GM18508 (cell line): ENCODE data around the gene STX19.
A peak's percentile ranks its signal among the peaks of the same experiment; 100 is the strongest.

ENCODE experiments used
- ATAC-seq: cut with Tn5 transposase; IDR thresholded peaks from one replicate; pipeline ENCODE4 v1.9.1; 2021; ENCODE audit warnings: moderate number of reproducible peaks; ENCODE audit not compliant: insufficient read depth, unreplicated experiment

STX19 gene

GRCh38 chr3:94043285-94043684, 14.9 kb upstream of the STX19 start:
- ATAC-seq = no peak

DNA sequence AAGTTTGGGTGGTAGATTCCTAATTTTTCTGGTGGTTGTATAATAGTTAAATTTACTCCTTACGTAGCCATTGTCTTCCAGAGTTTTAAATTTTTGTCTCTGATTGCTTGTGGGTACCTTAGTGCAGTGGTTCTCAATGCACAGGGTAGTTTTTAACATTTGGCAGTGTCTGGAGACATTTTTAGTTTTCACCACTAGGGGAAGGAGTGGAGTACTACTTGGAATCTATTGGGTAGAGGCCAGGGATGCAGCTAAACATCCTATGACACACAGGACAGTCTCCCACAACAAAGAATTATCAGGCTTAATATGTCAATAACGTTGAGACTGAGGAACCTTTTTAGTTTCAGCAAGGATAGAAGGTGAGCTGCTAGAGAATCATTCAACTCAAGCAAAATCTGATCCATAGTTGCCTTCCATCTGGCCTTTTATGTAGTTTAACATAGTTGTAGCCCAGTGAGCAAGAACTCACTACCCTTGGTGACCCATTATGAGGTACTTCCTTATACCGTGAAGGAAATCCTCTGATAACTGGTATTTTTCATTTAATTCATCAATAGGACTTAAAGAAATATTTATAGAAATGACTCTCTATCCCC, 8.6 kb upstream of the STX19 start:
- ATAC-seq = no peak

GRCh38 chr3:94026623-94027022, 1.8 kb downstream of the STX19 start:
- ATAC-seq = no peak

GRCh38 chr3:94024385-94024784, 4.0 kb downstream of the STX19 start:
- ATAC-seq = no peak

GRCh38 chr3:94020293-94020692, 8.1 kb downstream of the STX19 start:
- ATAC-seq = no peak

DNA sequence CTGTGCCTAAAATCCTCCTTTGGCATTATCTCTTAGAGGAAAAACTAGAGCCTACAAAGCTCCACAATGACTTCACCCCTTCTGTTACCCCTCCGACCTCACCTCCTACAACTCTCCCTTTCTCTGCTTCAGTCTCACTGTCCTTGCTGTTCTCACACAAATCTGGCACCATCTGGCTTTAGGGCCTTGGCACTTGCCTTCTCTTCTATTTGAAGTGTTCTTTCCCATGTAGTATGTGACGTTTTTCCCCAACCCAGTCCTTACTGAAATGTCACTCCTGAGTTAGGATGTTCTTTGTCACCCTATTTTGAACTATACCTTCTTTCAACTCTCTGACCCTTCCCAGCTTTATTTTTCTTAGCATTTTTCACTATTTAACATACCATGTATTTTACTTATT, 8.7 kb downstream of the STX19 start:
- no peak for ATAC-seq

DNA sequence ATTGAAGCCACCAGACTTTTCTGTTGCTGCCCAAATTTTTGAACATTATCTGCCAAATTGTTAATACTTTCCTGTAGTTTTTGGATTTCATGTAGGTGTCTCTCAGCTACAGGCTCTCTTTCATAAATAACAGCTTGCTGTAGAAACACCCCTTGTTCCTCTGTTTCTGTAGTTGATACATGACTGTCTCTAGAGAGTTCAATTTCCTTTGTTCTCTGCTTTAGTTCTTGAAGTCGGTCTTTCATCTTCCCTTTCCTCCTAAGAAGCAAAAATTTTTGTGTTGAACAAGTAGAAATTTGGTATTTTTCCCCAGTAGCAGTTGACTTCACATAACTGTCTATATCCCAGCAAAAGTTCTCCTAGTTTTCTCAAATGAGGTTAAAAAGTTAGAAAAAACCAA, 13.4 kb downstream of the STX19 start:
- no peak for ATAC-seq

DNA sequence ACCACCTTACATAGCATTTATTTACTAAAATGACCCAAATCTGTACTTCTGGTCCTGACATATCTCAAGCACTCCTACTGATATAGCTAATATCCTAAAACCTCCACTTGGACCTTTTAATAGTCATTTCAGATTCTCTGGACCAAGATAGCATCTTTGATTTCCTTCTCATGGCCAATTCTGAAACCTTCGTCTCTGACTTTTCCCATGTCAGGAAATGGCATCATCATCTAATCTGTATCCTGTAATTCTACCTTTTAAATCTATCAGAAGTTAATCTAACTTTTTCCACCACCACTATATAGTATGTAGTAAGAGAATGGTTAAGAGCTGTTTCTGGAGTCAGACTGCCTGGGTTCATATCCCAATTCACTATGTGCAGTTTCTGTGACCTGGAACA, 16.2 kb downstream of the STX19 start:
- ATAC-seq = no peak

DNA sequence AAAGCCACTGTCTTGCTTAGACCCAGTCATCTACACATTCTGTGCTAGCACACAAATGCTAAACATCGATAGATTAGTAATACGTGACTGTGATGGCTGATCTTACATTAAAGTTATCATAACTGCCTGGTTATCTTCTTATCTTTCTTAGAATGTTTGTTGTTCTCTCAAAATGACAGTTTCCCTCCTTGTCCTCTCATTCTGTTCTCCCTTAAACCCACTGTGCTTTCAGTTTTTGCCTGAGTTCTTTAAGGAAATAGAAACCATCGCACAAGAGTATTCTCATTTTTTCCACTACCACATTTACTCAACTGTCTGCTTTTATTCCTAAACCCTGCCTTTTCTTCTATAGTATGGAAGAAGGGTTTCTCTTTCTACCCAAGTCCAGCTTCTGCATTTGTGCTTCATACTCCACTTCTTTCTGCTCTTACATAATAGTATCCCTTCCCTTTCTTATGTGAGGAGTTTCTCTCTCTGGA, 17.1 kb downstream of the STX19 start:
- no peak for ATAC-seq

- ATAC-seq = no peak
Observed at GRCh38 chr3:94009608-94010007, 18.8 kb downstream of the STX19 start.

DNA sequence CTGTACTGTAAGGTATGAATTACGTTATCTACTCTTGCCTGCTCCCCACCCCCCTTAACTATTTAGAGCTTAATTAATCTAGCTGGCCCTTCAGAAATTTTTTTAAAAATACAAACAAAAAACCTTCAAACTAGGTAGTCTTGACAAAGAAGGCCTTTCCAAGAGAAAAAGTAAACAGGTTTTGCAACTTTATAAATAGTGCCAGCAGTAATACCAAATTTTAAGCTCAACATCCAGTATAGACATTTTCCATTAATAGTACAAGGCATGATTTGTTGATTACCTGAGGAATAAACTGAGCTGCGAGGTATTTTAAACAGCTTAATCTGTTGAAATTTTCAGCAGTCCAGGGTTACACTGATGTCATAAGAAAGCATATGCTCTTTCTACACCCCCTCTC, 20.1 kb downstream of the STX19 start:
- ATAC-seq = no peak

GRCh38 chr3:94004301-94004910, 24.0 kb downstream of the STX19 start:
- ATAC-seq = peak; percentile 88

DNA sequence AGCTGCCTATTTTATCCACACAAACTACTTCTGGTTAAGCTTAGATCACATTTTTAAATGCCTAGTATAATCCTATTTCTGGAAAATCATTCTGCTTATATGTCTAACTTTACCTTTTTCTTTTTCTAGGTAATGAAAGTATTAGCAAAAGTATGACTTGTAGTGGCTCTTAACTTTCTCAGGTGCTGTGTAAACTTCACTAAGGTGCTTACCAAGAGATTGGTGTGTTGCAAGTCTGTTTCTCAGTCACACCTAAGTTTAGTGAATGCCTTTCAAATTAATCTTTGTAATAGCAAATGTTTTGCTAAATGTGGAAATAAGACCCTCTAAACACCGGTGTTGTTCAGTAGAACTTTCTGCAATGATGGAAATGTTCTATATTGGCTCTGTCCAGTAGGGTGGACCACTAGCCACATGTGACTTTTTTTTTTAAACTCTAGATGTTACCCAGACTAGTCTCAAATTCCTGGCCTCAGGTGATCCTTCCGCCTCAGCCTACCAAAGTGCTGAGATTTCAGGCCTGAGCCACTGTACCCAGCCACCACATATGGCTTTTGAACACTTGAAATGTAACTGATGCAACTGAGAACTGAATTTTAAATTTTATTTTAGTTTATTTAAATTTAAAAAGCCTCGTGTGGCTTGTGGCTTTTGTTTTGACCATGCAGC, 26.4 kb downstream of the STX19 start:
- ATAC-seq = no peak

DNA sequence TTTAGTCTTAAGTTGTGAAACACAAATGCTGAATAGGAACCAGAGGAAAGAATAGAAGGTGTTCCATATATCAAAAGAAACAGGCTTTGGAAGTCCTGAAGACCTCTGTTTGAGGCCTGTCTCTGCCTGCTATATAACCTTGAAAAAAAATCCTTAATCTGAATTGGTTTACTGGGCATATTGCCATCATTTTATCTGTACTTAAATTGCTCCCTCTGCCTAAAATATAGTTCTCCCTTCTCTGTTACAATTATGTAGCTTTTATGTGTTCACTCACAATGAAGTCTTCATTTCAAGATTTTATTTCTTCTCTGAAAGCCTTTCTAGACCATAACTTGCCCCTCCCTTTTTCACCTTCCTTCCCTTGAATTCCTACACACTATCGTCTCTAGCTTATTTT, 27.2 kb downstream of the STX19 start:
- no peak for ATAC-seq

- ATAC-seq = no peak
Observed at GRCh38 chr3:93994056-93994455, 34.3 kb downstream of the STX19 start.

- ATAC-seq = no peak
Observed at GRCh38 chr3:93992207-93992606, 36.2 kb downstream of the STX19 start.

DNA sequence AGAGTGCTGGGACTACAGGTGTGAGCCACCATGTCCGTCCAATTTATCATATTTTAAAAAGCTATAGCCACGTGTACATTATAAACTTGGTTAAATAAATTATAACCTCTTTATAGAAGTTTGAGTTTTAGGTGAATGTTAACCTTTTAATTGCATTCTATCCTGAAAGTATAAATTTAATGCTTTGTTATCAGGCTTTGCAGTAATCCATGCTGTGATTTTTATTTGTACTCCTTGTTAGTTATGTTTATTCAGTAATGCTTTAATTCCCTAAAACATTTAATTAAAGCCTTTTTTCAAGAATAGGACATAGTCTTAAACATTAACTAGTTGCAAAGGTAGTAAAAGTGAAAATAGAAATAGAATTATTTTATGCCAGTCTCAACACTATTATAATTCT, 36.8 kb downstream of the STX19 start:
- no peak for ATAC-seq

DNA sequence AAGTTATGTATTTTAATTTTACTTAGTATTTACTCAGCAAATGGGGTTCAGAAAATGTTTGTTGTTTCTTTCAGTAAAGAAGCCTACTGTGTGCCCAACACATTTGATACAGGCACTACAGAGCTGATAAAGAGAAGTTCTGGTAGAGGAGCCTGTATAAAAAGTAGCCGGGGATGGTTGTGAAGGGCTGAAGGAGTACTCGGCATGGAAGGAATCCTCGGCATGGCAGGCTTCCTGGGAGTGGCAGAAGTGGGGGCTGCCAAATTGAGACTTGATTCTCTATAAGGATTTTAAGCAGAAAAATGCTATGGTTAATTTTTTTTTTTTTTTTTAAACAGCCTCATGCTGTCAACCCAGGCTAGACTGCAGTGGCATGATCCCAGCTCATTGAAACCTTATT, 39.2 kb downstream of the STX19 start:
- ATAC-seq = no peak

GRCh38 chr3:93988764-93989163, 39.6 kb downstream of the STX19 start:
- no peak for ATAC-seq

DNA sequence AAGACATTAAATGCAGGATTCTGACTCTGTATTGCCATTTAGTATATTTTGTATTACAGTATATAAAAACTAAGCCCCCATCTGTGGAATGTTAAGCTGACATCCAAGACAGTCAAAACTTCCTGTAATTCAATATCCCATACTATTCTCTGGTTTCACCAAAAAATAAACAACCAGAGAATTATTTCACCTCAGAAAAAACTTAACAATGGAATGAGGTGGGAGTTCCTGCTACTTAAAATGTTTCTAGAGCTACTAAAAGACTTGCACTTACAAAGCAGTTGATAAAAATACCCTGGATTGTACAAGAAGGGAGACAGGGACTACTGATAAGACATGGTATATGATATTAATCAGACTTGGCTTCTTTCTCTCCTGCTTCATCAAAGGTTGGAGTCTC, 40.1 kb downstream of the STX19 start:
- ATAC-seq = no peak

DNA sequence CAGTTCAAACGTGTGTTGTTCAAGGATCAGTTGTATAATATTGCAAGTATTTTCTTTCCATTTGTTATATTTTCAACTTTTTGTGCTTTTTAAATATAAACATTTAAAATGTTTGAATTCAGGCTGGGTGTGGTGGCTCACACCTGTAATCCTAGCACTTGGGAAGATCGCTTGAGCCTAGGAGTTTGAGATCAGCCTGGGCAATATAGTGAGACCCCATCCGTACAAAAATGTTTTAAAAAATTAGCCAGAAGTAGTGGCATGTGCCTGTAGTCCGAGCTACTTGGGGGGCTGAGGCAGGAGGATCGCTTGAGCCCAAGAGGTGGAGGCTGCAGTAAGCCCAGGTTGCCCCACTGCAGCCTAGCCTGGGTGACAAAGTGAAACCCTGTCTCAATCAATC, 43.8 kb downstream of the STX19 start:
- ATAC-seq = no peak

DNA sequence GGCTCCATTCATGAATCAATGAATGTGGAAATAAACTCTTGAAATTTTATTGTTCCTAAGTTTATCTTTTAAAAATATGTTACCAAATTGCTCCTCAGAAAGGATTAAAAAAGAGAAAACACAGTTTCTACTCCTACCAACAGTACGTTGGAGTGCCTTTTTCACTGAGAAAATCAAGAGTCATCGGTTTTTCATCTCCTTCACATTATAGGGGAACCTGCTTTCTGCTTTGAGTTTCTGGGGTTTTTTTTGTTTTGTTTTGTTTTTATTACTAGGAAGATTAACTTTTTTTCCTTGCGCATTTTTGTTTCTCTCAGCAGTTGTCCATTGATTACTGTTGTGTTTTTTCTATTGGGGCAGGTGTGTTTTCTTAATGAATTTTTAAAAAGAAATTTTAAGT, 45.0 kb downstream of the STX19 start:
- ATAC-seq = no peak
